Osteocyte (in vitro differentiated cells): ENCODE measurements around the gene ICAM3. TPM values are rescaled to one million over a fixed set of nuclear protein-coding genes. Genes with fewer than 3 reads are reported as not detected.

Experiments used
- DNase-seq: peaks from one replicate; pipeline ENCODE4 v3.0.0; 2021; ENCODE audit warnings: mixed read lengths; ENCODE audit not compliant: unreplicated experiment; ENCODE audit errors: extremely low spot score
- H3K27ac Mint-ChIP-seq: one replicate; pipeline ENCODE4 v1.8.0; 2021; ENCODE audit warnings: mild to moderate bottlenecking, mixed read lengths; ENCODE audit not compliant: unreplicated experiment
- H3K27me3 Mint-ChIP-seq: one replicate; pipeline ENCODE4 v1.8.0; 2021; ENCODE audit warnings: mixed read lengths; ENCODE audit not compliant: unreplicated experiment
- H3K36me3 Mint-ChIP-seq: one replicate; pipeline ENCODE4 v1.8.0; 2021; ENCODE audit warnings: mixed read lengths; ENCODE audit not compliant: unreplicated experiment
- H3K4me1 Mint-ChIP-seq: one replicate; pipeline ENCODE4 v1.8.0; 2021; ENCODE audit warnings: mixed read lengths; ENCODE audit not compliant: unreplicated experiment
- H3K4me3 Mint-ChIP-seq: one replicate; pipeline ENCODE4 v1.8.0; 2021; ENCODE audit warnings: mild to moderate bottlenecking, moderate library complexity, mixed read lengths; ENCODE audit not compliant: unreplicated experiment
- H3K9me3 Mint-ChIP-seq: one replicate; pipeline ENCODE4 v1.8.0; 2021; ENCODE audit warnings: mixed read lengths; ENCODE audit not compliant: unreplicated experiment
- CTCF ChIP-seq: fragments of 200-600 bp; sonication (generic); IDR thresholded peaks from 2 replicates; pipeline ENCODE4 v1.5.0; 2021; ENCODE audit warnings: antibody characterized with exemption, mild to moderate bottlenecking, moderate library complexity
- total RNA-seq: library from RNA; stranded (reverse); gene quantifications from 2 replicates; pipeline ENCODE4 v1.2.1, GENCODE V29; 2021

ICAM3 gene
- total RNA-seq, 1 donor from 2014 or later: 9.8 TPM

GRCh38 chr19:10295847-10296591 lies 43.4 kb downstream of the ICAM3 start:
- H3K27me3 Mint-ChIP-seq: peaks cover 56% of the 10 kb centered on the region
- TF ChIP-seq CTCF: no peak
- H3K27ac Mint-ChIP-seq: no peak overlapping the region
- peak; percentile 81 for DNase-seq
- peaks cover 28% of the 10 kb centered on the region for H3K4me1 Mint-ChIP-seq
- peaks cover 2% of the 10 kb centered on the region for H3K36me3 Mint-ChIP-seq
- no peaks in the 10 kb centered on the region for H3K9me3 Mint-ChIP-seq
- peak overlapping the region; percentile 45 for H3K4me3 Mint-ChIP-seq

DNA sequence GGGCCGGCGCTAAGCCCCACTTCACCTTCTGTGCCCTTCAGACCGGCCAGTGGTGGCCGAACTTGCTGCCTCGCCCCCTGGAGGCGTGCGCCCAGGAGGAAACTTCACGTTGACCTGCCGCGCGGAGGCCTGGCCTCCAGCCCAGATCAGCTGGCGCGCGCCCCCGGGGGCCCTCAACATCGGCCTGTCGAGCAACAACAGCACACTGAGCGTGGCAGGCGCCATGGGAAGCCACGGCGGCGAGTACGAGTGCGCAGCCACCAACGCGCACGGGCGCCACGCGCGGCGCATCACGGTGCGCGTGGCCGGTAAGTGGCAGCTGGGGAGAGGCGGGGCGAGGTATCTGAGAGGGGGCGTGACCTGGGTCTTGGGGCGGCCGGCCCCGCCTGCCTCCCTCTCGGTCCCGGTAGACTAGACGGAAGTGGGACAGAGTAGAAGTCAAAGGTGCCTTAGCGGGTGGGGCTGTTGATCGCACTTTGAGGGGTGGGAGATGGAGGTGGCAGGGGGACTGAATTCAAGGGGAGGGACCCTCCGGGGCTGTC lies 44.0 kb downstream of the ICAM3 start:
- DNase-seq: no peak
- no peak for TF ChIP-seq CTCF
- peaks cover 63% of the 10 kb centered on the region for H3K27me3 Mint-ChIP-seq
- H3K27ac Mint-ChIP-seq: no peak overlapping the region
- H3K4me3 Mint-ChIP-seq: peak overlapping the region; percentile 45
- H3K9me3 Mint-ChIP-seq: no peaks in the 10 kb centered on the region
- peaks cover 2% of the 10 kb centered on the region for H3K36me3 Mint-ChIP-seq
- H3K4me1 Mint-ChIP-seq: peaks cover 34% of the 10 kb centered on the region

- Mint-ChIP-seq H3K36me3 (peaks cover 2% of the 10 kb centered on the region), H3K9me3 (no peaks in the 10 kb centered on the region), H3K4me1 (peaks cover 40% of the 10 kb centered on the region), H3K27me3 (peaks cover 61% of the 10 kb centered on the region), H3K4me3 (no peak overlapping the region), H3K27ac (no peak overlapping the region)
- DNase-seq: peak; percentile 83
- no peak for TF ChIP-seq CTCF
Measured at GRCh38 chr19:10294368-10294697, 45.1 kb downstream of the ICAM3 start.

- Mint-ChIP-seq H3K9me3 (no peaks in the 10 kb centered on the region), H3K36me3 (peaks cover 2% of the 10 kb centered on the region), H3K4me1 (peaks cover 45% of the 10 kb centered on the region), H3K27ac (no peak overlapping the region), H3K27me3 (peaks cover 63% of the 10 kb centered on the region), H3K4me3 (no peak overlapping the region)
- DNase-seq: no peak
- no peak for TF ChIP-seq CTCF
Measured at GRCh38 chr19:10293637-10294367, 45.6 kb downstream of the ICAM3 start.
